Karpas-422 (cell line): ENCODE results near the gene DDHD1. TPM values are rescaled to one million over a fixed set of nuclear protein-coding genes. Genes with fewer than 3 reads are reported as not detected.

ENCODE experiments used
- DNase-seq: peaks from one replicate; pipeline ENCODE4 v3.0.0-alpha.2; 2015
- H2AFZ ChIP-seq: fragments of 200-600 bp; sonication (generic); 2 replicates; pipeline ENCODE4 v1.6.1; 2014; ENCODE audit warnings: antibody characterized with exemption, low read length, mixed read lengths
- H3K27ac ChIP-seq: fragments of 200-600 bp; sonication (generic); 2 replicates; pipeline ENCODE4 v1.5.1; 2014; ENCODE audit warnings: mild to moderate bottlenecking, low read length, moderate library complexity
- H3K27me3 ChIP-seq: fragments of 200-600 bp; sonication (generic); 2 replicates; pipeline ENCODE4 v1.6.1; 2014; ENCODE audit warnings: low read length, mixed read lengths
- H3K36me3 ChIP-seq: fragments of 200-600 bp; sonication (generic); 2 replicates; pipeline ENCODE4 v1.6.1; 2014; ENCODE audit warnings: low read length, mixed read lengths; ENCODE audit not compliant: insufficient read depth
- H3K4me1 ChIP-seq: fragments of 200-600 bp; sonication (generic); 2 replicates; pipeline ENCODE4 v1.6.1; 2014; ENCODE audit warnings: mild to moderate bottlenecking, low read length, mixed read lengths
- H3K4me2 ChIP-seq: fragments of 200-600 bp; sonication (generic); 2 replicates; pipeline ENCODE4 v1.6.1; 2014; ENCODE audit warnings: low read length, low read depth, mild to moderate bottlenecking; ENCODE audit not compliant: poor library complexity, severe bottlenecking
- H3K4me3 ChIP-seq: fragments of 200-600 bp; sonication (generic); 2 replicates; pipeline ENCODE4 v1.5.1; 2014; ENCODE audit warnings: mild to moderate bottlenecking, antibody characterized with exemption, low read length, mixed read lengths
- H3K79me2 ChIP-seq: fragments of 200-600 bp; sonication (generic); 2 replicates; pipeline ENCODE4 v1.6.1; 2014; ENCODE audit warnings: mild to moderate bottlenecking, low read length, mixed read lengths
- H3K9ac ChIP-seq: fragments of 200-600 bp; sonication (generic); 2 replicates; pipeline ENCODE4 v1.6.0; 2014; ENCODE audit warnings: low read length
- H3K9me2 ChIP-seq: fragments of 200-600 bp; sonication (generic), shearing (Covaris generic); replicated peaks from 2 replicates; pipeline ENCODE4 v1.6.0; 2014; ENCODE audit warnings: mild to moderate bottlenecking, low read length, moderate library complexity; ENCODE audit not compliant: insufficient read depth
- H3K9me3 ChIP-seq: fragments of 300-700, 200-600 bp; sonication (generic); 2 replicates; pipeline ENCODE4 v1.6.1; 2014; ENCODE audit warnings: low read length, mixed read lengths
- H4K20me1 ChIP-seq: fragments of 200-600 bp; sonication (generic); 2 replicates; pipeline ENCODE4 v1.6.1; 2014; ENCODE audit warnings: mild to moderate bottlenecking, antibody characterized with exemption, low read length, low read depth; ENCODE audit not compliant: insufficient read depth
- small RNA-seq: library from RNA; depleted of rRNA; stranded (forward); fragments of <200 nt; gene quantifications from one replicate; pipeline ENCODE3, GENCODE V24; 2014
- total RNA-seq: library from RNA; depleted of rRNA; stranded (reverse); fragments of >200 nt; shearing (Covaris generic); gene quantifications from 2 replicates; pipeline ENCODE4 v1.2.3, GENCODE V29; 2014; ENCODE audit warnings: low replicate concordance; rRNA removed

DDHD1 gene
- total RNA-seq, 1 experiment from 2014 or later: 127 TPM

DNA sequence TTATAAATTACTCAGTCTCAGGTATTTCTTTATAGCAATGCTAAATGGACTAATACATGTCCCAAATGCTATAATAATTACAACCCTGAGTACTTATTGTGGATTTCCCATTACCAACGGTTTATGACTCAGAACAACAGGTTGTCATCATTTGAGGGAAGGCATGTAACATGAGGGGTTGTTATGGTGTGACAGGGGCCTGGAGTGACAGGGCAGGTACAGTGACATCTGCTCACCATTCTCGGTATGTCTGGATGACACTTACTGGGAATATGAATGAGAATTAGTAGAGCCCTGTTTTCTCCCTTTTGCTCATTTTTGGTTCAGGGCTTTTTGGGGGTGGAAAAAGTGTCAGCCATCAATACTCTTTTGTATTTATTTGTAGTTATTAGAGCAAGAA, 166.1 kb downstream of the DDHD1 start:
- Histone ChIP-seq H3K79me2 (no peaks in the 10 kb centered on the region), H3K36me3 (no peaks in the 10 kb centered on the region), H2AFZ (no peak overlapping the region), H3K27ac (no peak overlapping the region), H4K20me1 (no peaks in the 10 kb centered on the region), H3K4me1 (no peaks in the 10 kb centered on the region), H3K4me3 (no peak overlapping the region), H3K9me2 (no peaks in the 10 kb centered on the region), H3K27me3 (no peaks in the 10 kb centered on the region), H3K9me3 (no peaks in the 10 kb centered on the region), H3K4me2 (no peak overlapping the region), H3K9ac (no peak overlapping the region)
- no peak for DNase-seq

Small RNA genes within 50 kb of the gene (small RNA-seq; reads per million reads assigned to genes)
- gene AL352979.1: not detected

Other genes starting within 250 kb of the DDHD1 start
- gene FERMT2, start 202.3 kb downstream of the DDHD1 start, total RNA-seq: 0.07 and 0.34 TPM in 2 replicates